DOHH2 (cell line): ENCODE data around the gene MAF.

ENCODE experiments used
- H3F3A ChIP-seq: fragments of 200-600 bp; sonication (generic), shearing (Covaris generic); 2 replicates; pipeline ENCODE4 v1.6.0; 2016; ENCODE audit warnings: antibody characterized with exemption, mild to moderate bottlenecking; ENCODE audit not compliant: control insufficient read depth, insufficient read depth
- H3K27ac ChIP-seq: fragments of 200-600 bp; sonication (generic); 2 replicates; pipeline ENCODE4 v1.5.1; 2014; ENCODE audit warnings: low read depth, mild to moderate bottlenecking, low read length, moderate library complexity
- H3K27me3 ChIP-seq: fragments of 200-600 bp; sonication (generic); 2 replicates; pipeline ENCODE4 v1.6.1; 2014; ENCODE audit warnings: mild to moderate bottlenecking, low read length, mixed read lengths; ENCODE audit not compliant: control insufficient read depth
- H3K36me3 ChIP-seq: fragments of 200-600 bp; sonication (generic); 2 replicates; pipeline ENCODE4 v1.6.1; 2014; ENCODE audit warnings: mild to moderate bottlenecking, low read length, moderate library complexity, mixed read lengths; ENCODE audit not compliant: control insufficient read depth
- H3K4me1 ChIP-seq: fragments of 200-600 bp; sonication (generic); 2 replicates; pipeline ENCODE4 v1.6.1; 2014; ENCODE audit warnings: mild to moderate bottlenecking, low read length, mixed read lengths; ENCODE audit not compliant: control insufficient read depth
- H3K4me2 ChIP-seq: fragments of 200-600 bp; sonication (generic); 2 replicates; pipeline ENCODE4 v1.6.0; 2014; ENCODE audit warnings: mild to moderate bottlenecking, low read length, moderate library complexity
- H3K4me3 ChIP-seq: fragments of 200-600 bp; sonication (generic); 2 replicates; pipeline ENCODE4 v1.5.1; 2014; ENCODE audit warnings: mild to moderate bottlenecking, low read length, mixed read lengths
- H3K79me2 ChIP-seq: fragments of 200-600 bp; sonication (generic); 2 replicates; pipeline ENCODE4 v1.6.1; 2014; ENCODE audit warnings: mild to moderate bottlenecking, low read length, mixed read lengths; ENCODE audit not compliant: control insufficient read depth
- H3K9me2 ChIP-seq: fragments of 200-600 bp; sonication (generic); replicated peaks from 2 replicates; pipeline ENCODE4 v1.6.1; 2014; ENCODE audit warnings: mild to moderate bottlenecking, low read length, mixed read lengths; ENCODE audit not compliant: control insufficient read depth
- H3K9me3 ChIP-seq: fragments of 200-600 bp; sonication (generic); 2 replicates; pipeline ENCODE4 v1.6.1; 2014; ENCODE audit warnings: antibody characterized with exemption, low read length, mixed read lengths; ENCODE audit not compliant: control insufficient read depth, insufficient read depth
- H4K20me1 ChIP-seq: fragments of 200-600 bp; sonication (generic); 2 replicates; pipeline ENCODE4 v1.6.0; 2014; ENCODE audit warnings: low read depth, mild to moderate bottlenecking, antibody characterized with exemption, low read length, moderate library complexity; ENCODE audit not compliant: control insufficient read depth, insufficient read depth
- CTCF ChIP-seq: fragments of 200-600 bp; sonication (generic); IDR thresholded peaks from one replicate; pipeline ENCODE4 v1.5.1; 2014; ENCODE audit warnings: antibody characterized with exemption, mild to moderate bottlenecking, low read depth, low read length; ENCODE audit not compliant: poor library complexity, severe bottlenecking
- EZH2phosphoT487 ChIP-seq: fragments of 200-600 bp; sonication (generic); IDR thresholded peaks from 2 replicates; pipeline ENCODE4 v1.6.1; 2017; ENCODE audit warnings: borderline replicate concordance, mild to moderate bottlenecking, antibody characterized with exemption, low read length, moderate library complexity, mixed read lengths

Gene MAF

DNA sequence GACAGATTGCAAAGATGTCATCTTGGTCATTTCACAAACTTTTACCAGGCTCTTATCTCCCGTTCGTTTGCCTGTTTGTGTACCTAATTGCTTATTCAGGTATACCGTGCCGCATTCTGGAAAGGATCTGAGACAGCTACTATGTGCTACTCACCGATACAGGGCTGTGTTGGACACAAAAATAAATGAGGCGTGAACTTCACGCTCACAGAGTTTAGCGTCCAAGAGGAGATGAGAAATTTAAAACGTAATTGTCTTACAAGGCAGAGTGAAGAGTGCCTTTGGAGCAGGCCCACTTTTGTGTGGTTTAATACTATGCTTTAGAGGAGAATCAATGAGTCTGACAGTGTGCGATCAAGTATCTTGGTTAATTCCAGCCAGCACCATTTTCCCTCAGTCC is 26.7 kb downstream of the MAF start:
- no peaks in the 10 kb centered on the region for H3K9me2 ChIP-seq
- H3K4me1 ChIP-seq = no peaks in the 10 kb centered on the region
- no peak overlapping the region for H3K4me2 ChIP-seq
- no peaks in the 10 kb centered on the region for H3K36me3 ChIP-seq
- no peaks in the 10 kb centered on the region for H3K9me3 ChIP-seq
- TF ChIP-seq EZH2phosphoT487 = no peak
- TF ChIP-seq CTCF = no peak
- H3F3A ChIP-seq = no peaks in the 10 kb centered on the region
- no peak overlapping the region for H3K27ac ChIP-seq
- H3K4me3 ChIP-seq = no peak overlapping the region
- 0 out of 2 replicates have a peak, but pooled peaks cover 2% of the 10 kb centered on the region for H3K27me3 ChIP-seq
- no peaks in the 10 kb centered on the region for H3K79me2 ChIP-seq
- no peaks in the 10 kb centered on the region for H4K20me1 ChIP-seq

- H3K4me2 ChIP-seq = no peak overlapping the region
- H3K36me3 ChIP-seq = no peaks in the 10 kb centered on the region
- H3K27me3 ChIP-seq = 0 out of 2 replicates have a peak, but pooled peaks cover 2% of the 10 kb centered on the region
- H3K4me3 ChIP-seq = no peak overlapping the region
- H3K9me3 ChIP-seq = no peaks in the 10 kb centered on the region
- no peaks in the 10 kb centered on the region for H3K4me1 ChIP-seq
- H3K79me2 ChIP-seq = no peaks in the 10 kb centered on the region
- TF ChIP-seq EZH2phosphoT487 (no peak), CTCF (no peak)
- no peak overlapping the region for H3K27ac ChIP-seq
- no peaks in the 10 kb centered on the region for H4K20me1 ChIP-seq
- no peaks in the 10 kb centered on the region for H3K9me2 ChIP-seq
- no peaks in the 10 kb centered on the region for H3F3A ChIP-seq
These were observed 27.5 kb downstream of the MAF start for GRCh38 chr16:79573071-79573470.

- Histone ChIP-seq H3K36me3 (no peaks in the 10 kb centered on the region), H3K4me1 (no peaks in the 10 kb centered on the region), H3K4me2 (no peak overlapping the region), H3K9me3 (no peaks in the 10 kb centered on the region), H3K9me2 (no peaks in the 10 kb centered on the region), H3K79me2 (no peaks in the 10 kb centered on the region), H3K27ac (no peak overlapping the region), H3K27me3 (0 out of 2 replicates have a peak, but pooled peaks cover 2% of the 10 kb centered on the region), H4K20me1 (no peaks in the 10 kb centered on the region), H3K4me3 (no peak overlapping the region), H3F3A (no peaks in the 10 kb centered on the region)
- TF ChIP-seq CTCF (no peak), EZH2phosphoT487 (no peak)
These were observed 28.5 kb downstream of the MAF start for GRCh38 chr16:79571903-79572535.
